Hindlimb muscle (tissue), 1 donor: ENCODE results near the gene SELENOP. TPM values are rescaled to one million over a fixed set of nuclear protein-coding genes. Genes with fewer than 3 reads are reported as not detected.

ENCODE experiments used
- polyA plus RNA-seq: library from polyadenylated mRNA; unstranded; fragments of 120-200 nt; gene quantifications from one replicate; pipeline ENCODE4 v1.2.1, GENCODE V29; 2013; ENCODE audit not compliant: insufficient read length

The SELENOP gene
- polyA plus RNA-seq, 1 donor = 166 TPM

Other genes with a start within 250 kb of the SELENOP start
- 3.8 TPM for gene CCDC152, start 55.1 kb downstream of the SELENOP start, polyA plus RNA-seq
- gene ANXA2R, start 228.4 kb upstream of the SELENOP start, polyA plus RNA-seq = 1.5 TPM